ENCODE results near the gene STK39. TPM values are rescaled to one million over a fixed set of nuclear protein-coding genes. Genes with fewer than 3 reads are reported as not detected.

STK39 gene
- total RNA-seq, 1 experiment from 2014 or later: 22.1 TPM

GRCh38 chr2:168172071-168172470, 75.3 kb downstream of the STK39 start:
- Histone ChIP-seq H3K23ac (ENCODE audit: insufficient read length, low read depth, low read length) (no peak overlapping the region), H3K4ac (ENCODE audit: low read depth, low read length) (no peak overlapping the region), H3K27me3 (ENCODE audit: insufficient read depth, low read length) (no peaks in the 10 kb centered on the region), H3K23me2 (ENCODE audit: insufficient read length, low read depth, low read length, poor library complexity, severe bottlenecking) (no peaks in the 10 kb centered on the region), H3K79me1 (ENCODE audit: insufficient read depth, low read depth, low read length, poor library complexity, severe bottlenecking) (no peaks in the 10 kb centered on the region), H4K5ac (ENCODE audit: insufficient read length, low read depth, low read length) (no peak overlapping the region), H3K9me3 (ENCODE audit: control insufficient read depth, low read depth, low read length) (no peaks in the 10 kb centered on the region), H2BK120ac (ENCODE audit: low read depth, low read length, poor library complexity, severe bottlenecking) (no peak overlapping the region), H2AFZ (ENCODE audit: low read length) (no peak overlapping the region), H2BK15ac (ENCODE audit: low read depth, low read length) (no peak overlapping the region), H2BK12ac (ENCODE audit: insufficient read length, low read depth, low read length) (no peak overlapping the region), H3K4me1 (ENCODE audit: insufficient read depth, low read length) (peaks cover 2% of the 10 kb centered on the region; the same call in 1 of the 2 replicates), H3K4me2 (ENCODE audit: insufficient read depth, insufficient read length, low read length) (no peak overlapping the region), H4K91ac (ENCODE audit: insufficient read length, low read depth, low read length) (no peak overlapping the region), H4K8ac (replicated peaks; ENCODE audit: insufficient read length, low read depth, low read length) (no peak overlapping the region), H2BK5ac (ENCODE audit: insufficient read length, low read length) (no peak overlapping the region), H4K20me1 (ENCODE audit: control insufficient read depth, insufficient read depth, insufficient read length) (no peaks in the 10 kb centered on the region), H3K14ac (ENCODE audit: insufficient read depth, low read length) (no peak overlapping the region), H3K27ac (ENCODE audit: insufficient read length, low read depth, low read length) (no peak overlapping the region), H2AK5ac (ENCODE audit: insufficient read length, low read length) (no peak overlapping the region), H3K18ac (ENCODE audit: insufficient read length, low read depth, low read length) (no peak overlapping the region), H2BK20ac (ENCODE audit: low read depth, low read length, poor library complexity, severe bottlenecking) (no peak overlapping the region), H3K79me2 (ENCODE audit: insufficient read depth, low read length) (no peaks in the 10 kb centered on the region), H3K9ac (ENCODE audit: extremely low read depth, insufficient read length, low read length) (no peak overlapping the region), H3T11ph (ENCODE audit: low read length) (peak overlapping the region; percentile 19), H3K56ac (ENCODE audit: insufficient read length, low read depth, low read length) (no peak overlapping the region)
- Mint-ChIP-seq H3K9me3 (no peaks in the 10 kb centered on the region), H3K27me3 (ENCODE audit: low read depth) (no peaks in the 10 kb centered on the region), H3K4me1 (peaks cover 25 to 34% of the 10 kb centered on the region in 2 experiments), H3K27ac (peak overlapping the region in 1 of 3 experiments; percentile 55; a peak in 2 of 7 replicates), H3K4me3 (no peak overlapping the region), H3K36me3 (ENCODE audit: insufficient read depth in 1 of 3, low read depth in 3 of 3) (no peaks in the 10 kb centered on the region; a peak in 3 of 7 replicates)
- no peak for DNase-seq
- TF ChIP-seq CTCF (conservative IDR thresholded peaks at IDR 0.05): no peak
- no CpG with 5 or more reads among the region's 4 CpGs for WGBS (ENCODE audit: extremely low coverage, insufficient read length, low lambda C conversion rate)
